NCI-H510A (cell line): ENCODE data around the gene EPS8.

Experiments
- DNase-seq: peaks from one replicate; lab custom pipeline; 2025; lab: John Stamatoyannopoulos, UW

The EPS8 gene

GRCh38 chr12:15601210-15601800 is 187.9 kb downstream of the EPS8 start:
- no peak for DNase-seq

GRCh38 chr12:15600223-15600935 is 188.8 kb downstream of the EPS8 start:
- no peak for DNase-seq

GRCh38 chr12:15599266-15600037 is 189.7 kb downstream of the EPS8 start:
- DNase-seq = no peak

DNA sequence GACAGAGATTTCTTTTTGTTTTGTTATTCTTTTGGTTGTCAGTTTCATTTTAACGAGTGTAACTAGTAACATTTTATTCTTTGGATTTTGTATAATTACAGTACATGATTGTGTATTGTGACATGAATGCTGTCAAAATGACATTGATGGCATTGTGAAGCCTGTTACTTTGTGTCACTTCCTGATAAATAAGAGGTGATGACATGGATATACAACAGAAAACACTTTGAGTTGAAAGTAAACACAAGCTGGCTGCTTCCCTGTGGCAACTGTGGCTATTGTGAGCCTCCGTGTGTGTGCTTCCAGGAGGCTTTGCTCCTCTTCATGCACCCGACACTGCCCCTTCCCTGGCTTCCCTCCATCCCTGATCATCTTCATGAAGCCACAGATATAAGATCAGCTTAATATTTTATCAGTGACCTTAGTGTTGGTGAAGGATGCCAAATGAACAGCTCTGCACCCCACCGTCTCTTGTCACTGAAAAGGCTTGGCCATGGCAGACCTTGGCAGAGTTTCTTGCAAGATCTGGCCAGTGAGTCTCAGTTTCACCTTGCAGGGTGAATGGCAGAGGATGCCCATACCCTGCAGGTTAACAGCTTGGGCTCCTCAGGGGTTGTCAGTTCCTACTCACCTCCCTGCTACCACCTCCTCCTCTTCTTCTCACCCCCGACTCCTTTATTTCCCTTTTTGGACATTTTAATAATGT is 191.9 kb downstream of the EPS8 start:
- DNase-seq = no peak

- DNase-seq = no peak
Observed at GRCh38 chr12:15596174-15596573, 193.0 kb downstream of the EPS8 start.

- DNase-seq = no peak
Observed at GRCh38 chr12:15592934-15593333, 196.3 kb downstream of the EPS8 start.

GRCh38 chr12:15591811-15592210 is 197.4 kb downstream of the EPS8 start:
- no peak for DNase-seq

- DNase-seq = peak; percentile 17
Observed at GRCh38 chr12:15590180-15590826, 198.9 kb downstream of the EPS8 start.

GRCh38 chr12:15589328-15590032 is 199.7 kb downstream of the EPS8 start:
- no peak for DNase-seq

GRCh38 chr12:15584366-15585041 is 204.7 kb downstream of the EPS8 start:
- DNase-seq = no peak

GRCh38 chr12:15583804-15584203 is 205.4 kb downstream of the EPS8 start:
- no peak for DNase-seq

DNA sequence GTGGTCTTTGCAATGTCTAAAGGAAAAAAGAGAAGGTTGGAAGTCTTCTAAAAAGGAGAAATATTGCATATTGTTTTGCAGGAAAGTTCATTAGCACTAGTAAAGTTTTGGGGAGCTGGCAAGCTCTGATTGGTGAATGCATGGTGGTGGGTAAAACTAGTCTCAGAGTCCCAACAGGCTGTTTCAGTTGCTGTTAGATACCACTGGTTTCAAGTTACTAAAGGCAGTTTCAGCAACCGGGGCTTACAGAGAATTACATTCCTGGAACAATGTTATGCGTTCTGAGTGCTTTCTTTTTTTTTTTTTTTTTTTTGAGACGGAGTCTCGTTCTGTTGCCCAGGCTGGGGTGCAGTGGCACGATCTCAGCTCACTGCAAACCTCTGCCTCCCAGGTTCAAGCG is 208.2 kb downstream of the EPS8 start:
- DNase-seq = no peak

DNA sequence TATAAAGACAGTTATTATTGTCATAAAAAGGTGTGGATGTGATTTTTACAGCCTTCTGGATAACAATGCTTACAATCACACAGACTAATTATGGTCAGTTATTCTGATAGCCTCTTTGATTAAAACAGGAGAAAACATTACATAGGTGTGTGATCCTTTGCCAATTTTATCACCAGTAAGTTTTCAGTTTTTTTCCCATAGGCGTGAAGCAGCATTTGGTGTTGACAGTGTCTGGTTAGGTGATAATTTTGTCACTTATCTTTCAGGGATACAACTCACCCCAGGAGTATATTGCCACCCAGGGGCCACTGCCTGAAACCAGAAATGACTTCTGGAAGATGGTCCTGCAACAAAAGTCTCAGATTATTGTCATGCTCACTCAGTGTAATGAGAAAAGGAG is 208.8 kb downstream of the EPS8 start:
- no peak for DNase-seq

DNA sequence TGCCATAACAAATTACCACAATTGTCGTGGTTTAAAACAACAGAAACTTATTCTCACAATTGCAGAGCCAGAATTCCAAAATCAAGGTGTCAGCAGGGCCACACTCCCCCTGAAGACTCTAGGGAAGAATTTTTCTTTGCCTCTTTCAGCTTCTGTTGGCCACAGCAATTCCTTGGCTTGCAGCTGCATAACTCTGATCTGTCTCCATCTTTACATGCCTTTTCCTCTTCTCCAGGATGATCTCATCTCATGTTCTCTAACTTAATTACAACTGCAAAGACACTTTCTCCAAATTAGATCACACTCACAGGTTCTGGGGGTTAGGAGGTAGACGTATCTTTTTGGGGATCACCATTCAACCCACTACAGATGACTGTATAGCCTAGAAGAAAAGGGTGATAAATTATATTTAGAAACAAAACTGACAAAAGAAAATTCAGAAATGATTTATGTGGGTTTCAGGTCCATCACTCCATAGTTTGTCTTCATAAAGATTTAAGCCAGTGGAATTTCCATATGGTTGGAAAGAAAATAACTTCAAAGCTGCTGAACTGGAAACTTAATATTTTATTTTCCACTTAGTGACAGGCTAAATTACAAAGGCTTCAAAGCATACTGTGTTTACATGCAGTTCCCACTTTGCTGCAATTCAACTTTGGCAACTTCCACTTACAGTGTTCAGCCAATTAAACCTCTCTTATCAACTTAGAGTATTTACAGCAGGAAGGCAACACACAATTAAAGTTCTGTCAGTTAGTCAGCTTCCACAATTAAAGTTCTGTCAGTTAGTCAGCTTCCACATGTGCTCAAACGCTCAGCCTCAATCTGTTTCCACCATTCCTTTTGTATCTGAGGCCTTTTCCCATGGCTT is 213.3 kb downstream of the EPS8 start:
- DNase-seq = no peak

- no peak for DNase-seq
Observed at GRCh38 chr12:15574353-15574752, 214.8 kb downstream of the EPS8 start.
